ENCODE data around the gene PLOD3. TPM values are rescaled to one million over a fixed set of nuclear protein-coding genes. Genes with fewer than 3 reads are reported as not detected.

The PLOD3 gene
- total and polyA plus RNA-seq, 5 donors from 2014 or later: 13.8 to 35.4 (median 15.0) TPM

DNA sequence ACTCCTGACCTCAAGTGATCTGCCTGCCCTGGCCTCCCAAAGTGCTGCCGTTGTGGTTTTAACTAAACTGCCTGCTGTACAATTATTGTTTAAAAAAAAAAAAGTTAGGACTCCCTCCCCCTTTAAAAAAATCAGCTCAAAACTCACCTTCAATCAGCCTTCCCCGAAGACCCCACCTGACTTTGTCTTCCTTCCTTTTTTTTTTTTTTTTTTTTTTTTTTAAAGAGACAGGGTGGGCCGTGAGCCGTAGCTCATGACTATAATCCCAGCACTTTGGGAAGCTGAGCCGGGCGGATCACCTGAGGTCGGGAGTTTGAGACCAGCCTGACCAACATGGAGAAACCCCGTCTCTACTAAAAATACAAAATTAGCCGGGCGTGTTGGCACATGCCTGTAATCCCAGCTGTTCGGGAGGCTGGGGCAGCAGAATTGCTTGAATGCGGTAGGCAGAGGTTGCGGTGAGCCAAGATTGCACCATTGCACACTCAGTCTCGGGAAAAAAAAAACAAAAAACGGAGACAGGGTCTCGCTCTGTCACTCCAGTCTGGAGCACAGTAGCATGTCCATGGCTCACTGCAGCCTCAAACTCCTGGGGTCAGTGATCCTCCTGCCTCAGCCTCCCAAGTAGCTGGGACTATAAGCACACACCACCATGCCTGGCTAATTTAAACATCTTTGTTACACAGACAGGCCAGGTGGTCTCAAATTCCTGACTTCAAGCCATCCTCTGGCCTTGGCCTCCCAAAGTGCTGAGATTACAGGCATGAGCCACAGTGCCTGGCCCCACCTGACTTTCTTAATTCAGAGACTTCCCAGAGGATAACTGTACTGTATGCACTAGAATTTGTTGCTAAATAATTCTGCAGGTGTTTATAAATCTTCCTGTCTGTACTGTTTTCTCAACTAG is 24.3 kb upstream of the PLOD3 start:
- Mint-ChIP-seq H3K4me3 (peak overlapping the region in 1 of 4 donors; percentile 29), H3K27me3 (no peaks in the 10 kb centered on the region), H3K9me3 (no peaks in the 10 kb centered on the region), H3K36me3 (peaks cover 6% of the 10 kb centered on the region), H3K27ac (peak overlapping the region in 2 of 3 donors; percentile 18 to 42), H3K4me1 (peaks cover 0 to 34% (median 12%) of the 10 kb centered on the region in 4 donors)
- Histone ChIP-seq H3K27ac (ENCODE audit: insufficient read depth, low read length, poor library complexity, severe bottlenecking) (no peak overlapping the region), H3K27me3 (ENCODE audit: control insufficient read depth, insufficient read depth, low read length) (no peaks in the 10 kb centered on the region), H3K9me3 (ENCODE audit: control insufficient read depth in 2 of 2, low read length in 2 of 2) (no peaks in the 10 kb centered on the region), H3K4me1 (ENCODE audit: control insufficient read depth, insufficient read depth, low read length, poor library complexity, severe bottlenecking) (peaks cover 21% of the 10 kb centered on the region), H3K4me3 (ENCODE audit: low read depth, low read length) (no peak overlapping the region), H3K36me3 (ENCODE audit: control insufficient read depth, insufficient read depth, low read length) (peaks cover 20% of the 10 kb centered on the region)
- ATAC-seq (ENCODE audit: low read depth in 2 of 2) (no peak), DNase-seq (no peak)

DNA sequence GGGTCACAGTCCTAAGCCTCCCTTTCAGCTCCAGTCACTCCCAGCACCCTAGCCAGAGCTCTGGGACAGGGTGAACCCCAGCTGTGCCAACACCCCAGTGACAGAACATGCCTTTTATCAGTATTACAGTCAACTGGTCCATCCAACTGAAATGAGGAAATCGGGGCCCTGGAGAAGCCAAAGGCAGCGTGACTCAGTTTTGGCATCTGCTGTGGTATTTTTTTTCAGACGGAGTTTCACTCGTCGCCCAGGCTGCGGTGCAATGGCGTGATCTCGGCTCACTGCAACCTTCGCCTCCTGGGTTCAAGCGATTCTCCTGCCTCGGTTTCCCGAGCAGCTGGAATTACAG is 23.6 kb upstream of the PLOD3 start:
- no peaks in the 10 kb centered on the region for H3K27me3 ChIP-seq (ENCODE audit: control insufficient read depth, insufficient read depth, low read length)
- H3K27ac ChIP-seq (ENCODE audit: insufficient read depth, low read length, poor library complexity, severe bottlenecking): no peak overlapping the region
- H3K36me3 ChIP-seq (ENCODE audit: control insufficient read depth, insufficient read depth, low read length): peaks cover 20% of the 10 kb centered on the region
- H3K36me3 Mint-ChIP-seq: peaks cover 6% of the 10 kb centered on the region
- H3K4me1 ChIP-seq (ENCODE audit: control insufficient read depth, insufficient read depth, low read length, poor library complexity, severe bottlenecking): peaks cover 21% of the 10 kb centered on the region
- H3K4me3 ChIP-seq (ENCODE audit: low read depth, low read length): no peak overlapping the region
- ATAC-seq (ENCODE audit: low read depth in 2 of 2): no peak
- peaks cover 0 to 33% (median 12%) of the 10 kb centered on the region in 4 donors for H3K4me1 Mint-ChIP-seq
- no peaks in the 10 kb centered on the region for H3K27me3 Mint-ChIP-seq
- peak overlapping the region in 1 of 4 donors; percentile 4 for H3K4me3 Mint-ChIP-seq
- no peaks in the 10 kb centered on the region for H3K9me3 ChIP-seq (ENCODE audit: control insufficient read depth in 2 of 2, low read length in 2 of 2)
- no peak overlapping the region for H3K27ac Mint-ChIP-seq
- DNase-seq: no peak
- H3K9me3 Mint-ChIP-seq: no peaks in the 10 kb centered on the region

DNA sequence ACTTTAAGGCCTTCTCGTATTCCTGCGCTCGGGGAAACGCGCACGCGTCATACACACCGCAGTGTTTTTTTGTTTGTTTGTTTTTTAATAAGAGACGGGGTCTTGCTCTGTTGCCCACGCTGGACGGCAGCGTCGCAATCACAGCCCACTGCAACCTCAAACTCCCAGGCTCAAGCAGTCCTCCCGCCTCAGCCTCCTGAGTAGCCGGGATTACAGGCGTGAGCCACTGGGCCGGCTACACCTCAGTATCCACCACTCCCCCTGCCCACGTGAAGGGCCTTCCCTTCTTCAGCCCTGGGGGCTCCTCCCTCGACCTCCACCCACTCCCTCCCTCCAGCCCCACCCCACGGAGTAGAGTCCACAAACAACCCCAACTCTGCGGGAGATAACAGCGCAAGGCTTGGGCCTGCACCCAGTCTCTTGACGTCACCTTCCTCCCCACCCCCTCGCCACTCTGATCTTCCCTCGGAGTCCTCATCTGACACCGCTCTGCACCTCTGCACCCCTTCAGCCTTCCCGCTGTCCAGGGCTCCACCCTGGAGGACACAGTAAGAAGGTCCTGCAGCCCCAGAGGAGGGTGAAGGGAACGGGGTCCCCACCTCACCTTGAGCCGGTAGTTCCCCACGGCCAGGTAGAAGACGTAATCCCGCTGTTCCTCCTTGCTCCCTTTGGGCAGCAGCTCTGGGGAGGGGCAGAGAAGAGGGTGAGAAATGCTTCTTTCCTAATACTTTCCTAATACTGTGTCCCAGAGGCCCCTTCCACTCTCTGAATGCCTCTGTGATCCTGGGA is 23.0 kb upstream of the PLOD3 start:
- Histone ChIP-seq H3K4me1 (ENCODE audit: control insufficient read depth, insufficient read depth, low read length, poor library complexity, severe bottlenecking) (peaks cover 16% of the 10 kb centered on the region), H3K27ac (ENCODE audit: insufficient read depth, low read length, poor library complexity, severe bottlenecking) (no peak overlapping the region), H3K4me3 (ENCODE audit: low read depth, low read length) (no peak overlapping the region), H3K36me3 (ENCODE audit: control insufficient read depth, insufficient read depth, low read length) (peaks cover 20% of the 10 kb centered on the region), H3K27me3 (ENCODE audit: control insufficient read depth, insufficient read depth, low read length) (no peaks in the 10 kb centered on the region), H3K9me3 (ENCODE audit: control insufficient read depth in 2 of 2, low read length in 2 of 2) (no peaks in the 10 kb centered on the region)
- Mint-ChIP-seq H3K27me3 (no peaks in the 10 kb centered on the region), H3K9me3 (no peaks in the 10 kb centered on the region), H3K27ac (no peak overlapping the region), H3K4me3 (peak overlapping the region in 1 of 4 donors; percentile 21), H3K4me1 (peaks cover 0 to 27% (median 10%) of the 10 kb centered on the region in 4 donors), H3K36me3 (peaks cover 6% of the 10 kb centered on the region)
- DNase-seq (no peak), ATAC-seq (ENCODE audit: low read depth in 2 of 2) (no peak)

DNA sequence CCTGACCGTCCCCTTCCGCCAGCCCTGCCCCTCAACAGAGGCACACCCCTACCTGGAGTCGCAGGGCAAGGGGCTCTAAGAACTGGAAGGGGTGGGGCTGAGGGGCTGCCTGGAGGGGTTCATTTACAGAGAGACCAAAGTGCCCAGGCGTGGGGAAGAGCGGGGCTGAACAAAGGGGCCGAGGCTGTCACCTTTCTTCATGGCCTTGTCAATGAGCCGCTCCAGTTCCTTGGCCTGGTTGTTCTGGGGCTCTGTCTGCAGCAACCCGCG is 22.5 kb upstream of the PLOD3 start:
- Mint-ChIP-seq H3K4me3 (peak overlapping the region in 1 of 4 donors; percentile 21), H3K4me1 (peaks cover 0 to 22% (median 8%) of the 10 kb centered on the region in 4 donors), H3K27me3 (no peaks in the 10 kb centered on the region), H3K27ac (no peak overlapping the region), H3K9me3 (no peaks in the 10 kb centered on the region), H3K36me3 (peaks cover 6% of the 10 kb centered on the region)
- no peak for DNase-seq
- Histone ChIP-seq H3K4me1 (ENCODE audit: control insufficient read depth, insufficient read depth, low read length, poor library complexity, severe bottlenecking) (peaks cover 11% of the 10 kb centered on the region), H3K4me3 (ENCODE audit: low read depth, low read length) (no peak overlapping the region), H3K36me3 (ENCODE audit: control insufficient read depth, insufficient read depth, low read length) (peaks cover 20% of the 10 kb centered on the region), H3K27ac (ENCODE audit: insufficient read depth, low read length, poor library complexity, severe bottlenecking) (no peak overlapping the region), H3K27me3 (ENCODE audit: control insufficient read depth, insufficient read depth, low read length) (no peaks in the 10 kb centered on the region), H3K9me3 (ENCODE audit: control insufficient read depth in 2 of 2, low read length in 2 of 2) (no peaks in the 10 kb centered on the region)
- ATAC-seq (ENCODE audit: low read depth in 2 of 2): no peak

DNA sequence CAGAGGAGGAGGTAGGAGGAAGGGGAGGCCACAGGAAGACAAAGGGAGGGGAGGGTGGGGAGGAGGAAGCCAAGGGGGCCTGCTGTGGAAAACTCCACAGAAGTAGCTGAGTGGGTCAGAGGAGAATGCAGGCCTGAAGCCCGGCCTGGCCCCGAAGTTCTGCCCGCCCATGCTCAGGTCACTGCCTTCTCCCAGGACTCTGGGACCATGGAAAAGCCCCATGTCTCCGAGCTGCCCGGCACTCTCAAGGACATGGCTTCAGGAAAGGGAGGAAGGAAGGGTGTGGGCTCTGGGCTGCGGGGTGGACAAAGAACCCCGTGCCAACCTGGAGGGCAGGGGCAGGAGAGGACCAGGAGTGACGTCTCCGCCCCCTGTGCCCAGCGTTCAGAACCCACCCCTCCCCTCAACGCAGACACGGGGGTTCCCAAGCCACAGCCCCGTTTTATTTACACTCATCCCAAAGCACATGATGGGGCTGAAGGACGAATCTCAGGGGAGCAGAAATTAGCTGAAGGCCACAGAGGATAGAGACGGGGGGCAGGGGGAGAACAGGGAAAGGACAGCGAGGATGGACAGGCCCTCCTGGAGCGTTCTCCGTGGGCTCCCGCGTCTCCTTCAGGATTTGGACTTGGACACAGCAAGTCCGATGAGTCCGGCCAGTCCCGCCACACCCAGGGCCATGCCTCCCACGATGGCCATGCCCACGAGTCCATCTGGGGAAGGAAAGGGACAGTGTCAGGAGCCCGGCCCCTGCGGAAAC is 22.0 kb upstream of the PLOD3 start:
- peaks cover 20% of the 10 kb centered on the region for H3K36me3 ChIP-seq (ENCODE audit: control insufficient read depth, insufficient read depth, low read length)
- no peak for ATAC-seq (ENCODE audit: low read depth in 2 of 2)

DNA sequence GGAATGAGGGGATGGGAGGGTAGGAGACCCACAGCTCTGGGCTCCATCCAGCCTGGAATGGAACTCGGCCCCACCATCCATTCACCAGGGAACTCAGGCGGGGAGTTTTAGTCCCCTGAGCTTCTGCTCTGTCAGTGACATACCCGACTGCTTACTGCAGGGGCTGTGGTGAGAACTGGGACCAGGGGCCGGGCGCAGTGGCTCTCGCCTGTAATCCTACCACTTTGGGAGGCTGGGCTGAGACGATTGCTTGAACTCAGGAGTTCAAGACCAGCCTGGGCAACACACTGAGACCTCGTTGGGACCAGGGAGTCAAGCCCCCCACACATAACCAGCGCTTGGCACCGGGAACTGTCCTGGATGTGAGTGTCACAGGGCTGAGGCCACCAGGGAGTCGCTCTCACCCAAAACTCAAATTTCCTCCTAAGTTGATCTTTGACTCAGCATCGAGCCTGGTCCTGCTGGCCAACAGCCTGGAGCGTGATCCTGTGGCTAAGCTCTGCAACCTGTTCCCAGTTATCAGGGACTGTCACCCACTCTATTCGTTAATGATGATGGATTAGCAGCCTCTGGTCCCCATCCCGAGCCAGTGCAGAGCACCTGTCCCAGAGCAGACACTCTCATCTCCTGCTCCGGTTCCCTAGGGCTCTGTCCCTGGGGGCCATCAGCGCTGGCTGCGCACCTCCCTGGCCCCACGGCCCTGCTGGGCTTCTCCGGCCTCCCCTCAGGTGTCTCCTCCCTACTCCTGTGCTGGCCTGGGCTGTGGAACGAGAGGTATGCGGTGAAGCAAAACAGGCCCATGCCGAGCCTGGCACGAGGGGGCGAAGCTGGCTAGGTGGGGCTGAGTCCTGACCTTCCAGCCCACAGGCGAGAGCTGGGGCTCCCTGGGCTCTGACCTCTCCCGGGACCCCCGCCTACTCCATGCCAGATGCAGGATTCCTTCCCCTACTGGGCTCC is 21.1 kb upstream of the PLOD3 start:
- Mint-ChIP-seq H3K27ac (no peak overlapping the region), H3K9me3 (no peaks in the 10 kb centered on the region), H3K27me3 (no peaks in the 10 kb centered on the region), H3K4me1 (peaks cover 0 to 14% (median under 1%) of the 10 kb centered on the region in 4 donors), H3K36me3 (peaks cover 6% of the 10 kb centered on the region), H3K4me3 (no peak overlapping the region)
- Histone ChIP-seq H3K9me3 (ENCODE audit: control insufficient read depth in 2 of 2, low read length in 2 of 2) (no peaks in the 10 kb centered on the region), H3K27me3 (ENCODE audit: control insufficient read depth, insufficient read depth, low read length) (no peaks in the 10 kb centered on the region), H3K36me3 (ENCODE audit: control insufficient read depth, insufficient read depth, low read length) (peaks cover 20% of the 10 kb centered on the region), H3K4me3 (ENCODE audit: low read depth, low read length) (no peak overlapping the region), H3K4me1 (ENCODE audit: control insufficient read depth, insufficient read depth, low read length, poor library complexity, severe bottlenecking) (peaks cover 1% of the 10 kb centered on the region), H3K27ac (ENCODE audit: insufficient read depth, low read length, poor library complexity, severe bottlenecking) (no peak overlapping the region)
- ATAC-seq (ENCODE audit: low read depth in 2 of 2) (no peak), DNase-seq (no peak)

More for the DNA sequence above, 22.0 kb upstream of the PLOD3 start:
- Mint-ChIP-seq H3K27me3 (no peaks in the 10 kb centered on the region), H3K4me3 (no peak overlapping the region), H3K9me3 (no peaks in the 10 kb centered on the region), H3K4me1 (peaks cover 0 to 20% (median 5%) of the 10 kb centered on the region in 4 donors), H3K27ac (no peak overlapping the region), H3K36me3 (peaks cover 6% of the 10 kb centered on the region)
- DNase-seq: no peak
- Histone ChIP-seq H3K4me1 (ENCODE audit: control insufficient read depth, insufficient read depth, low read length, poor library complexity, severe bottlenecking) (peaks cover 10% of the 10 kb centered on the region), H3K9me3 (ENCODE audit: control insufficient read depth in 2 of 2, low read length in 2 of 2) (no peaks in the 10 kb centered on the region), H3K27ac (ENCODE audit: insufficient read depth, low read length, poor library complexity, severe bottlenecking) (no peak overlapping the region), H3K4me3 (ENCODE audit: low read depth, low read length) (no peak overlapping the region), H3K27me3 (ENCODE audit: control insufficient read depth, insufficient read depth, low read length) (no peaks in the 10 kb centered on the region)

Measured in CD4-positive, CD25-positive, alpha-beta regulatory T cell (primary cell).